Astrocyte (in vitro differentiated cells and primary cell): ENCODE data around the gene NAT14.

Experiments used
- EZH2 ChIP-seq: IDR thresholded peaks from 2 replicates; pipeline ENCODE4 v1.6.1; 2012; ENCODE audit warnings: mild to moderate bottlenecking, low read length, inconsistent platforms; ENCODE audit not compliant: insufficient read depth
- TF ChIP-seq, protein P1 (sequence below): IDR thresholded peaks from 2 replicates; pipeline ENCODE4 v1.5.1; 2011; ENCODE audit warnings: low read depth, mild to moderate bottlenecking, inconsistent platforms, low read length, moderate library complexity; ENCODE audit not compliant: insufficient read depth

GRCh38 chr19:55484593-55485438, at the start of gene NAT14:
- TF ChIP-seq, protein P1, sequence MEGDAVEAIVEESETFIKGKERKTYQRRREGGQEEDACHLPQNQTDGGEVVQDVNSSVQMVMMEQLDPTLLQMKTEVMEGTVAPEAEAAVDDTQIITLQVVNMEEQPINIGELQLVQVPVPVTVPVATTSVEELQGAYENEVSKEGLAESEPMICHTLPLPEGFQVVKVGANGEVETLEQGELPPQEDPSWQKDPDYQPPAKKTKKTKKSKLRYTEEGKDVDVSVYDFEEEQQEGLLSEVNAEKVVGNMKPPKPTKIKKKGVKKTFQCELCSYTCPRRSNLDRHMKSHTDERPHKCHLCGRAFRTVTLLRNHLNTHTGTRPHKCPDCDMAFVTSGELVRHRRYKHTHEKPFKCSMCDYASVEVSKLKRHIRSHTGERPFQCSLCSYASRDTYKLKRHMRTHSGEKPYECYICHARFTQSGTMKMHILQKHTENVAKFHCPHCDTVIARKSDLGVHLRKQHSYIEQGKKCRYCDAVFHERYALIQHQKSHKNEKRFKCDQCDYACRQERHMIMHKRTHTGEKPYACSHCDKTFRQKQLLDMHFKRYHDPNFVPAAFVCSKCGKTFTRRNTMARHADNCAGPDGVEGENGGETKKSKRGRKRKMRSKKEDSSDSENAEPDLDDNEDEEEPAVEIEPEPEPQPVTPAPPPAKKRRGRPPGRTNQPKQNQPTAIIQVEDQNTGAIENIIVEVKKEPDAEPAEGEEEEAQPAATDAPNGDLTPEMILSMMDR = no peak
- TF ChIP-seq EZH2 = no peak
